Kidney (tissue), 14 donors: Measurements from ENCODE around the gene MYLK. TPM values are rescaled to one million over a fixed set of nuclear protein-coding genes. Genes with fewer than 3 reads are reported as not detected.

Experiments used
- DNase-seq, 5 donors: peaks; one replicate each; pipeline ENCODE4 v3.0.0-alpha.2; 2013 to 2020
- FAIRE-seq: peaks from 2 replicates; lab custom pipeline; 2012; peaks lifted over from hg19 to GRCh38; lab: Jason Lieb, UNC
- H3K27ac ChIP-seq, 2 donors: one replicate each; pipeline ENCODE4 v1.7.0; 2013; ENCODE audit warnings: low read depth in 2 of 2, low read length in 2 of 2, inconsistent platforms in 1 of 2
- H3K27me3 ChIP-seq: one replicate; pipeline ENCODE4 v1.7.1; 2013; ENCODE audit warnings: low read length, inconsistent platforms; ENCODE audit not compliant: control insufficient read depth, insufficient read depth
- H3K36me3 ChIP-seq, 3 donors: one replicate each; pipeline versions ENCODE4 v1.7.0 to v1.7.1; 2013; ENCODE audit warnings: low read length in 3 of 3, control low read depth in 1 of 3, inconsistent platforms in 1 of 3; ENCODE audit not compliant: insufficient read depth in 3 of 3, control insufficient read depth in 2 of 3
- H3K4me1 ChIP-seq, 3 donors: one replicate each; pipeline versions ENCODE4 v1.7.0 to v1.7.1; 2013; ENCODE audit warnings: low read length in 3 of 3, inconsistent platforms in 1 of 3, low read depth in 1 of 3; ENCODE audit not compliant: control insufficient read depth in 2 of 3, insufficient read depth in 2 of 3
- H3K4me3 ChIP-seq, 3 donors: one replicate each; pipeline versions ENCODE4 v1.7.0 to v1.8.1; 2013; ENCODE audit warnings: low read length in 3 of 3, control low read depth in 1 of 3, inconsistent platforms in 1 of 3
- H3K9ac ChIP-seq, 3 donors: one replicate each; pipeline versions ENCODE4 v1.7.0 to v1.7.1; 2013; ENCODE audit warnings: low read length in 3 of 3, control low read depth in 1 of 3, inconsistent platforms in 1 of 3
- H3K9me3 ChIP-seq, 3 donors: one replicate each; pipeline versions ENCODE4 v1.7.0 to v1.7.1; 2013; ENCODE audit warnings: low read length in 3 of 3, control low read depth in 1 of 3, inconsistent platforms in 1 of 3; ENCODE audit not compliant: control insufficient read depth in 2 of 3, insufficient read depth in 1 of 3
- CTCF ChIP-seq: IDR thresholded peaks from 3 replicates; pipeline ENCODE4 v1.5.1; 2012; ENCODE audit warnings: mild to moderate bottlenecking, moderate library complexity, borderline replicate concordance; ENCODE audit not compliant: insufficient read depth; ENCODE audit errors: extremely low read depth
- intact Hi-C: fragments of 100-400 bp; cut with DNase I; formaldehyde crosslinking; loops from one replicate; pipeline ENCODE4 v1.11.1; 2022
- polyA plus RNA-seq: library from polyadenylated mRNA; stranded (reverse); fragments of 350-450 nt; fragmentation: Illumina TruSeq; extraction: RNeasy Lipid Tissue Mini Kit (QIAGEN cat#74804); gene quantifications from one replicate; pipeline ENCODE4 v1.2.3, GENCODE V29; 2014; ENCODE audit warnings: low read depth, low replicate concordance; ENCODE audit not compliant: insufficient read depth
- total RNA-seq: library from RNA; stranded (reverse); fragmentation: NEBNext Ultra II Directional; extraction: Animal tissue kit (Norgen Biotek cat#: 25700); gene quantifications from one replicate; pipeline ENCODE4 v1.2.1, GENCODE V29; 2021
- donor health status: control.
- donor health status: control.
- donor health status: control.
- donor health status: control.
- donor health status: control.
- donor health status: DM: yes; HTN: yes; CAD: no.
- donor health status: Normal renal cell carcinoma (clear cell type).

Gene MYLK
- total and polyA plus RNA-seq, 2 donors from 2014 or later, result 25.3 to 164 TPM

- H3K4me3 ChIP-seq, result no peak overlapping the region
- FAIRE-seq, result no peak
- H3K27ac ChIP-seq, result no peak overlapping the region
- TF ChIP-seq CTCF, result no peak
- H3K36me3 ChIP-seq, result peaks cover 0 to 34% (median 10%) of the 10 kb centered on the region in 3 donors
- DNase-seq, result peak in 1 of 5 donors; percentile 45
- H3K4me1 ChIP-seq, result peaks cover 5 to 20% (median 7%) of the 10 kb centered on the region in 3 donors
- intact Hi-C loops, result no loop called here
- no peaks in the 10 kb centered on the region for H3K9me3 ChIP-seq
- no peaks in the 10 kb centered on the region for H3K27me3 ChIP-seq
- peak overlapping the region in 1 of 3 donors; percentile 7 for H3K9ac ChIP-seq
Observed at GRCh38 chr3:123638936-123639689, 245.0 kb downstream of the MYLK start.

GRCh38 chr3:123637841-123638240 lies 246.3 kb downstream of the MYLK start:
- H3K27ac ChIP-seq, result no peak overlapping the region
- no peak overlapping the region for H3K9ac ChIP-seq
- peaks cover 0 to 27% (median 11%) of the 10 kb centered on the region in 3 donors for H3K36me3 ChIP-seq
- intact Hi-C loops, result no loop called here
- no peak for TF ChIP-seq CTCF
- H3K4me3 ChIP-seq, result no peak overlapping the region
- no peak for DNase-seq
- H3K27me3 ChIP-seq, result no peaks in the 10 kb centered on the region
- FAIRE-seq, result no peak
- H3K9me3 ChIP-seq, result no peaks in the 10 kb centered on the region
- H3K4me1 ChIP-seq, result peaks cover 5 to 20% (median 7%) of the 10 kb centered on the region in 3 donors

GRCh38 chr3:123637131-123637530 lies 247.0 kb downstream of the MYLK start:
- TF ChIP-seq CTCF, result no peak
- Histone ChIP-seq H3K9me3 (no peaks in the 10 kb centered on the region), H3K9ac (no peak overlapping the region), H3K36me3 (peaks cover 0 to 27% (median 11%) of the 10 kb centered on the region in 3 donors), H3K27me3 (no peaks in the 10 kb centered on the region), H3K4me3 (no peak overlapping the region), H3K4me1 (peaks cover 2 to 16% (median 3%) of the 10 kb centered on the region in 3 donors), H3K27ac (no peak overlapping the region)
- no peak for FAIRE-seq
- peak in 2 of 5 donors; percentile 52 to 56 for DNase-seq
- intact Hi-C loops, result no loop called here
